Brain microvascular endothelial cell (primary cell): Measurements from ENCODE around the gene KCNB1.

Source experiments
- DNase-seq: peaks from one replicate; pipeline ENCODE4 v3.0.0-alpha.2; 2020
- H3K27ac ChIP-seq: fragments of 250-450 bp; sonication (Bioruptor Pico); 2 replicates; pipeline ENCODE4 v1.5.1; 2020; ENCODE audit warnings: mild to moderate bottlenecking, moderate library complexity
- H3K27me3 ChIP-seq: fragments of 250-450 bp; sonication (Bioruptor Pico); replicated peaks from 2 replicates; pipeline ENCODE4 v1.5.1; 2020; ENCODE audit warnings: mild to moderate bottlenecking
- H3K36me3 ChIP-seq: fragments of 250-450 bp; sonication (Bioruptor Pico); replicated peaks from 2 replicates; pipeline ENCODE4 v1.5.1; 2020; ENCODE audit warnings: mild to moderate bottlenecking
- H3K4me3 ChIP-seq: 2 replicates; pipeline ENCODE4 v1.5.1; 2011; ENCODE audit warnings: low read depth, mild to moderate bottlenecking, control low read depth, low read length, moderate library complexity
- in situ Hi-C: cut with HindIII; loops from 2 replicates; pipeline ENCODE4 v1.10.0; 2017; ENCODE audit warnings: low sequenced_read_pairs, low pct_ligation_motif_present
- TF ChIP-seq, protein P1 (sequence below): IDR thresholded peaks from 2 replicates; pipeline ENCODE4 v1.5.1; 2011; ENCODE audit warnings: low read depth, mild to moderate bottlenecking, moderate library complexity, low read length, control low read depth, inconsistent platforms; ENCODE audit errors: missing control alignments

Gene KCNB1

DNA sequence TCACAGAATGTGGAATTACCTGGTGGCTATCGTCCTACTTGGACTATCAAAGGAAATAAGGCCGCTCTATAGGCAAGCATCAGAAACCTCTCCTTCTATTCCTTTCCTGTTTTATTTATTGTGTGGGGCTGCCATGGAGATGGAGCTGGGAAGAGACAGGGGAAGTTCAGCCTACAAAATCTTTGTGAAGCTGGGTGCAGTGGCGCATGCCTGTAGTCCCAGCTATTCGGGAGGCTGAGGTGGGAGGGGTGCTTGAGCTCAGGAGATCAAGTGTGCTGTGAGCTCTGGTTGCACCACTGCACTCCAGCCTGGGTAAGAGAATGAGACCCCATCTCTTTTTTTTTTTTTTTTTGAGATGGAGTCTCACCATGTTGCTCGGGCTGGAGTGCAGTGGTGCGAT, 60.3 kb downstream of the KCNB1 start:
- no peak overlapping the region for H3K4me3 ChIP-seq
- H3K27me3 ChIP-seq = peaks cover 17% of the 10 kb centered on the region
- DNase-seq = no peak
- TF ChIP-seq, protein P1, sequence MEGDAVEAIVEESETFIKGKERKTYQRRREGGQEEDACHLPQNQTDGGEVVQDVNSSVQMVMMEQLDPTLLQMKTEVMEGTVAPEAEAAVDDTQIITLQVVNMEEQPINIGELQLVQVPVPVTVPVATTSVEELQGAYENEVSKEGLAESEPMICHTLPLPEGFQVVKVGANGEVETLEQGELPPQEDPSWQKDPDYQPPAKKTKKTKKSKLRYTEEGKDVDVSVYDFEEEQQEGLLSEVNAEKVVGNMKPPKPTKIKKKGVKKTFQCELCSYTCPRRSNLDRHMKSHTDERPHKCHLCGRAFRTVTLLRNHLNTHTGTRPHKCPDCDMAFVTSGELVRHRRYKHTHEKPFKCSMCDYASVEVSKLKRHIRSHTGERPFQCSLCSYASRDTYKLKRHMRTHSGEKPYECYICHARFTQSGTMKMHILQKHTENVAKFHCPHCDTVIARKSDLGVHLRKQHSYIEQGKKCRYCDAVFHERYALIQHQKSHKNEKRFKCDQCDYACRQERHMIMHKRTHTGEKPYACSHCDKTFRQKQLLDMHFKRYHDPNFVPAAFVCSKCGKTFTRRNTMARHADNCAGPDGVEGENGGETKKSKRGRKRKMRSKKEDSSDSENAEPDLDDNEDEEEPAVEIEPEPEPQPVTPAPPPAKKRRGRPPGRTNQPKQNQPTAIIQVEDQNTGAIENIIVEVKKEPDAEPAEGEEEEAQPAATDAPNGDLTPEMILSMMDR = no peak
- H3K36me3 ChIP-seq = no peaks in the 10 kb centered on the region
- no peak overlapping the region for H3K27ac ChIP-seq
- in situ Hi-C loops = no loop called here

DNA sequence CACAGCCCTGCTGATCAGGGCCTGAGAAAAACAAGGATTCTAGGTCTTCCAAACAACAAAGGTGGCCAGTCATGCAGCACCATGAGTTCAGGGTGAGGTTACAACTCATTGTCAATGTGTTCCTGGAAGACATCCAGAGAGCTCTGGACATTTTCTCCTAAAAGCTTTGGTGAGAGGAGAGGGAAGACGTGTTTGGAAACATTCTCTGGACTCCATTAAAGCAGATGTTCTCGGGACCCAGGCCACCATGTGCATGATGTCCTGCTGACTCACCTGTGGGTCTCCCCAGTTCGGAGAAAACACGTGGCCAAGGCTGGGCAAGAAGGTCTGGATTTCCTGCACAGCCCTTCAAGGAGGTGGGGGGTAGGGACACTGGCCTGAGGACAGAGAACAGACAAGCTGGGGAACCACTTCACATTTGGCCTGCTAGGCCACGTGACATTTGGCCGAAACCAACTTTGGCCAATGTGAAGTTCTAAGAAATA, 61.6 kb downstream of the KCNB1 start:
- Histone ChIP-seq H3K36me3 (no peaks in the 10 kb centered on the region), H3K27me3 (peaks cover 10% of the 10 kb centered on the region), H3K27ac (no peak overlapping the region), H3K4me3 (no peak overlapping the region)
- in situ Hi-C loops = no loop called here
- DNase-seq = no peak
- TF ChIP-seq, protein P1 = no peak

DNA sequence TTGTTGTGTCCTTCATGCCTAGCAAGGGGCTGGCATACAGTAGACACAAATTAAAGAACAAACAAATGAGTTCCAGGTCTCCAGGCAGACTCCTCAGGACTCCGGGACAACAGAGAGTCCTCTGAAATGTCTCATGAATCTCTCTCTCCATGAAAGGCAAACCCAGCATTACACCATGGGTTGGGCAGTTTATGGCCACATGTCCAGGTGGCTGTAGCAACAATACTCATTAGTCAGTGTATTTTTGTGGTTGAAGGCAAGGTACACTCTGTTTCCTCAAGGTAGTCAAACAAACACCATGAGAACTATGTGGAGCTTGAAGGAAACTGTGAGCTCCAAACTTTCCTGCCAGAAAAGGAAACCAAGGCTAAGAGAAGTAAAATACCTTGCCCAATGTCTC, 62.2 kb downstream of the KCNB1 start:
- Histone ChIP-seq H3K27me3 (peaks cover 12% of the 10 kb centered on the region), H3K27ac (no peak overlapping the region), H3K36me3 (no peaks in the 10 kb centered on the region), H3K4me3 (no peak overlapping the region)
- TF ChIP-seq, protein P1 = no peak
- in situ Hi-C loops = no loop called here
- DNase-seq = no peak

DNA sequence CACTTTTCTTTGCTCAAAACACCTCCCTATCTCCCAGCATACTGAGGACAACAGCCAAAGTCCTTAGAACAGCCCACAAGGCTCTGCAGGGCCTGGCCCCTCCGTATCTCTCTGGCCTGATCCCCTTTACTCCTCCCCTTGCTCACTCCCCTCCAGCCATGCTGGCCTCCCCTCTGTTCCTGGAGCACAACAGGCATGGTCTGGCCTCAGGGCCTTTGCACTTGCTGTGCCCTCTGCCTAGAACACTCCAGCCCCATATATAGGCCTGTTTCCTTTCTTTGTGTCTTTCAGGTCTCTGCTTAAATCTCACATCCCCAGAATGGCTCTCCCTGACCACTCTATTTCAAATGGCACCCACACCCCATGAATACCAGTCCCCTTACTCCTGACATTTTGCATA, 62.7 kb downstream of the KCNB1 start:
- Histone ChIP-seq H3K27me3 (peaks cover 12% of the 10 kb centered on the region), H3K27ac (no peak overlapping the region), H3K4me3 (no peak overlapping the region), H3K36me3 (no peaks in the 10 kb centered on the region)
- no peak for DNase-seq
- in situ Hi-C loops = no loop called here
- TF ChIP-seq, protein P1 = no peak

DNA sequence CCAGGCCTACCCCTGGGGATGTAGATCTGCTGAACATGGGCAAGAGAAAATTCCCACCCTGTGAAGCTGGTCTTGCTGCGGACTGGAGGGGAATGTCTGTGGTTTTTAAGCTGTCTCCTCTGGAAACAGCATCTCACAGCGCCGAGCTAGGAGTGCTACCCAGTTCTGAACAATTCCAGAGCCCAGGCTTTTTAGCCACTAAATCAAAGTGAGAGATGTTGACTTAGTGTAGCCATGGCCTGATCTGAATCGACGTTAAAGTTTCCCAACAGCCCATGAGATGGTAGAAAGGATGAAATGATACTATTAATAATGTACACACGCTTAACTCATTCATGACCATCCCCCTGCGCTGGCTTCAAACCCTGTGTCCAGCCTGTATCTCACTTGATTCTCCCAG, 63.7 kb downstream of the KCNB1 start:
- DNase-seq = no peak
- Histone ChIP-seq H3K27me3 (peaks cover 22% of the 10 kb centered on the region), H3K4me3 (no peak overlapping the region), H3K27ac (no peak overlapping the region), H3K36me3 (no peaks in the 10 kb centered on the region)
- in situ Hi-C loops = no loop called here
- TF ChIP-seq, protein P1 = no peak

DNA sequence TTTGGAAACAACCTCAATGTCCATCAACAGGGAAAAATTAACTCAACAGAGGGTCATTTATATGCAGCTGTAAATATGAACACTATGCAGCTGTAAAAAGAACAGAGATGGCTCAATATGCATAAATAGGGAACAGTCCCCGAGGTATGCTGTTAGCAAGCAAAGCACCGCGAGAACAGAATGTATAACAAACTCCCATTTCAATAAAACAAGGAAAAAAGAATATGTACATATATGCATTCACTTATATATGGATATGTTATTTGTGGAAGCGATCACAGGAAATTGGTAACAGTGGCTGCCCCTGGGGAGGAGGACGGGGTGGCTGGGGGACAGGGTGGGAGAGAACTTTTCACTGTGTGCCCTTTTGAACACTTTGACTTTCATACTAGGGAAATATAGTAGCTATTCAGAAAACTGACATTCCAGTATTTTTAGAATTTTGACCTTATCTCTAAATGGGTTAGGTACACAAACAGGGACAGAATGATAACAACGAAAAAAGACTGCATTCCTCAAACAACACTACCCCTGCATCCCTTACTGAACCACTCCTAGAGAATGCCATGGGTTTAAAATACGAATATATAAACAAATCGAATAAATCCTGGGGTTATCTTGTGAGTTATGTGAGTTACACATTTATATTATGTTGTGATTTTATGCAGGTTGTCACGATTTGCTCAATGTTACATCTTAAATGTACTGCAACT, 64.5 kb downstream of the KCNB1 start:
- in situ Hi-C loops = no loop called here
- TF ChIP-seq, protein P1 = no peak
- no peak overlapping the region for H3K4me3 ChIP-seq

More for the DNA sequence above, 64.5 kb downstream of the KCNB1 start:
- H3K27me3 ChIP-seq = peaks cover 26% of the 10 kb centered on the region
- no peaks in the 10 kb centered on the region for H3K36me3 ChIP-seq
- no peak overlapping the region for H3K27ac ChIP-seq
- no peak for DNase-seq
